Mesenteric fat pad (tissue), 1 donor: ENCODE data around the gene TEPSIN. TPM values are rescaled to one million over a fixed set of nuclear protein-coding genes. Genes with fewer than 3 reads are reported as not detected.

Experiments
- DNase-seq: peaks from one replicate; pipeline ENCODE4 v3.0.0-alpha.2; 2020; ENCODE audit warnings: low spot score
- total RNA-seq: library from RNA; stranded (reverse); fragmentation: NEBNext Ultra II Directional; extraction: Animal tissue kit (Norgen Biotek cat#: 25700); gene quantifications from one replicate; pipeline ENCODE4 v1.2.1, GENCODE V29; 2021
- donor health status: DM: yes; HTN: yes; CAD: no.

Gene TEPSIN
- total RNA-seq, 1 donor from 2014 or later = 23.1 TPM

DNA sequence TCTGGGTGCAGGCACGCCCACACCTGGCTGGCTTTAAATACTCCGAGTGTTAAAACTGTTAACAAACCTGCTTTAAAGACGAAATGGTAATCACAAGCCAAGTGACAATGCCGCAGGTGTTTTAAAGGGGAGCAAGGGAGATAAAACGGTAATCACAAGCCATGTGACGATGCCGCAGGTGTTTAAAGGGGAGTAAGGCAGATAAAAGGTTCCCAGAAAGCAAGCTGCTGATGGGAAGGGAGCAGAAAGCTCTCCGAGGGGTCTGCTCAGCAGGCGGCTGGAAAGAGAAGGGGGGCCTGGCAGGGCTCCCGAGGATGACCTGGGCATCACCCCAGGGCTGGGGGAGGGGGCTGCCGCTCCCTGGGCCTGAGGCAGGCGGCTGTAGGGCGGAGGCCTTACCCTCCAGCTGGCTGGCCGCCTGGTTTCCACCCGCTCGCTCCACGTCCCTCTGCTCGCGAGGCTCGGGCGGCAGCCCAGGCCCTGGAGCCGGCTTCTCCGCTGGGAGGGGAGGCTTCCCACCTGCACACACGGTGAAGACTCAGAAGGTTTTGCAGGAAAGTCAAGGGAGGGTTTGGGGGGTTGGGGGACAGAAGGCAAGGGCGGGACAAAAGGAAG, 12.3 kb upstream of the TEPSIN start:
- no peak for DNase-seq

GRCh38 chr17:81250286-81251093, 11.6 kb upstream of the TEPSIN start:
- no peak for DNase-seq

DNA sequence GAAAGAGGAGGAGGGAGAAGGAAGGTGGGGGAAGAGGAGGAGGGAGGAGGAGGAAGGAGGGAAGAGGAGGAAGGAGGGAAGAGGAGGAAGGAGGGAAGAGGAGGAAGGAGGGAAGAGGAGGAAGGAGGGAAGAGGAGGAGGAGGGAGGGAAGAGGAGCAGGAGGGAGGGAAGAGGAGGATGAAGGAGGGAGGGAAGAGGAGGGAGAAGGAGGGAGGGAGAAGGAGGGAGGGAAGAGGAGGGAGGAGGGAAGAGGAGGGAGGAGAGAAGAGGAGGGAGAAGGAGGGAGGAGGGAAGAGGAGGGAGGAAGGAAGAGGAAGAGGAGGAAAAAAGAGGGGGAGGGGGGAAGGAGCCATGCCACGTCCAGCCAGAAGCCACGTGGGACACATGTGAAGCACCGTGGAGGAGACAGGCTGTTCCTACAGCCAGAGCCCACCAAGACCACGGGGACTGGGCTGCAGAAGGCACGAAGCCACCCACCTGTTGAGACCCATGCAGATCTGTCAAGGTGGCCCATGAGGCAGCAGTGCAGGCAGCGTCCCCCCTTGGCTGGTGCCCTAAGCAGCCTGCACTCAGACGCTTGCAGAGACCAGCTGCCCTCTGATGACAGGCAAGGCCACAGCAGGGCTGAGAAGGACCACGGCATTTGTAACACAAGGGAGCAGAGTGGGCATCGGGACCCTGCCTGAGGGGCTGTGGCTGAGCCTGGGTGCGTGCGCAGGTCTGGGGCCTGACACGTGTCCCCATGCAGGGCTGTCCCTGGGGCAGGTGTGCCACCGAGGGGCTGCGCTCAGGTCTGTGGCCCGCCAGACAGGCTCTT, 10.6 kb upstream of the TEPSIN start:
- no peak for DNase-seq

DNA sequence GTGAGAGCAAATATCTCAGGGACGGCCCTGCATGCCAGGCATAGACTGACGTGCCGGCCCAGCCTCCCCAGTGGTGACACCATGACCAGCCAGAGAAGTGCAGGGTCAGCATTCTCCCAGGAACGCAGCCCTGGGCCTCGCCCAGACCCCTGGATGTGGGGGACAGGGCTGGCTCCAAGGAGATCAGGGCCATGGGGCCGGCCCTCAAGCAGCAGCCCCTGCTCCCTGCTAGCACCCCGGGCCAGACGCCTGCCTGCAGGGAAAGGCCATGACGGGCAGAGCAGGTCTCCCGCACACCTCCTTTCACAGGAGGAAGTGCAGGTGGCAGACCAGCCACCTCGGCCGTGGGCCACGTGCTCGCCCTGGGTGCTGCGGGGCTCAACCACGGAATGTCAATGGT, 9.8 kb upstream of the TEPSIN start:
- no peak for DNase-seq

DNA sequence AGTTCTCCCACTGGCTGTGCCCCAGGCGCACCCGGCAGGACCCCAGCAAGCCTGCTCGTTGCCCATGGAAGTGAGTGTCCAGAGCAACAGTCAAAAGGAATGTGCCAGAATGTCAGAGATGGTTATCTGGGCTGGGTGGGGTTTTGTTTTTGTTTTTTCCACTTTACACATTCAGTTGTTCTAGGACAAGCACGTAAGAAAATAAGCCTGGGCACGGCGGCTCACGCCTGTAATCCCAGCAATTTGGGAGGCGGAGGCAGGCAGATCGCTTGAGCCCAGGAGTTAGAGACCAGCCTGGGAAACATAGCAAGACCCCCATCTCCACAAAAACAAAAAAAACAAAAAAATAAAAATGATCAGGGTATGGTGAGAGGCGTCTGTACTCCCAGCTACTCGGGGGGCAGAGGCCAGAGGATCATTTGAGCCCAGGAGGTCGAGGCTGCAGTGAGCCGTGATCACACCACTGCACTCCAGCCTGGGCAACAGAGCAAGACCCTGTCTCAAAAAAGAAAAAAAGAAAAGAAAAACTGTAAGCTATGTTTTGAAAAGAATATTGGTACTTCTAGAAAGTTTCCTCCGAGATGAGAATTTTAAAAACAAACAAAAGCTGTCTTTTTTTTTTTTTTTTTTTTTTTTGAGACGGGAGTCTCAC, 8.6 kb upstream of the TEPSIN start:
- DNase-seq = no peak

DNA sequence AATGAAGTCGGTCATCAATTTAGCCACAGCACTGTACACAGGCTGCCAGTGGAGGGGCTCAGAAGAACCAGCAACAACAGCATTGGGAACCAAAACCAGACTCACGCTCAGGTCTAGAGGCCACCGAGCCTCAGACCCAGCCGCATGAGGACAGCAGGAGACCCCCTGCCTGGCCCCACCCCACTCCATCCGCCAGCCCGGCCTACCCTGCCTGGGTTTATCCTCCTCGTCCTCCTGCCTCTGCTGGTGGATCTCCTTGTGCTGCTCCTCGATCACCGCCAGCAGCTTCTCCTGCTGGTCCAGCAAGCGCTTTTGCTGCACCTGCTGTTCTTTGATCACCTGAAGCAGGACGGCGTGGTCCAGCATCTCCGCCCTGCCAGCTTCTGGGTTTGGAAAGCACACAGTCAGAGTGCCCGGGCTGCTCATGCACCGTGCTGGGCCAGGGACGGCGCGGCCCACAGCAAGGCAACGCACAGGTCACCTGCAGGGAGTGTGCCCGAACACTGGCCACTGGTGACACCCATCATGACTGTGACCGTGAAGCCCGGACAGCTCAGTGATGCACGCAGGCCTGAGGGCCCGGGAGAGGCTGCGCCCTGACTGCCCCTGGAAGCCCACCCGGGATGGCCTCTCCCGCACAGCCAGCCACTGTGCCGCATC, 8.0 kb upstream of the TEPSIN start:
- no peak for DNase-seq

DNA sequence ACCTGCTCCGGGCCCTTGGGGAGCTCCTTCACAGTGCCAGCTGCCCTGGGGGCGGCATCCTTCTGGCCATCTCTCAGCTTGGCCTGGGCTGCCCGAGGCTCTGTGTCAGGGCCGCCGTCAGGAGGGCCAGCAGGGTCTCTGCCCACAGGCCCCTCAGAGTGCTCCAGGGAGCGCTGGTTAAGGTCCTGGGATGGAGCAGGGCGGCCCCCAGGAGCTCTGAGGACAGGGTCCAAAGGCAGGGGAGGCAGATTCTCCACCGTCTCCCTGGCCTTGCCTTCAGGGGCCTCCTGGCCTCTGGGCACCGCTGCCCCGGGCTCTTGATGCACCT, 7.5 kb upstream of the TEPSIN start:
- no peak for DNase-seq

DNA sequence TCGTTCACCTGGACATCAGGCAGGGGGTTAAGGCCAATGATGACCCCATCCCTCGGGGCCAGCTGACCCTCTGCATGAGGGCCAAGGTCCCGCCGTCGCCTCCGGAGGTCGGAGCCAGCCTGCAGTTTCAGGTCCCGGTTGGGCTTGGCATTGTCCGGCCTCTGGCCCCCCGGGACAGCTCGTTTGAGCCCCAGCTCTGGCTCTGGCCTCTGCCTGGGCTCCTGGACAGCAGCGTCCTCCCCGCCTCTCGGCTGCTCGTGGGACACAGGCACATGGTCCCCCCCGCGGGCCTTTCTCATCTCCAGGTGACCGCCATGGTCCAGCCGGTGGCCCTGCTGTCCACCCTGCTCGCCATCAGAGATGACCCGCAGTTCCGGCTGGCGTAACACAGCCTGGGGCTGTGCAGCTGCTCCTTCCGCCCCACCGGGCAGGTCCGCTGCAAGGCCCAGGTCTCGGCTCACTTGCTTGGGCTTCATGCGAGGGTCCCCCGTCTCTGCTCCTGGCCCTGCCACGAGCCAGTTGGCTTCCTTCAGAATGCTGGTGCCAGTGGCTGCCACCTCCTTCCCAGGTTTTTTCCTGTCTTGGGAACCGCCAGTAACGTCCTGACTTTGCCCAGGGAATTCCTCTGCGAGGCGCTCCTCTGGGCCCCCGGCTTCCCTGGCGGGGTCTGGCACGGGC, 6.9 kb upstream of the TEPSIN start:
- no peak for DNase-seq

DNA sequence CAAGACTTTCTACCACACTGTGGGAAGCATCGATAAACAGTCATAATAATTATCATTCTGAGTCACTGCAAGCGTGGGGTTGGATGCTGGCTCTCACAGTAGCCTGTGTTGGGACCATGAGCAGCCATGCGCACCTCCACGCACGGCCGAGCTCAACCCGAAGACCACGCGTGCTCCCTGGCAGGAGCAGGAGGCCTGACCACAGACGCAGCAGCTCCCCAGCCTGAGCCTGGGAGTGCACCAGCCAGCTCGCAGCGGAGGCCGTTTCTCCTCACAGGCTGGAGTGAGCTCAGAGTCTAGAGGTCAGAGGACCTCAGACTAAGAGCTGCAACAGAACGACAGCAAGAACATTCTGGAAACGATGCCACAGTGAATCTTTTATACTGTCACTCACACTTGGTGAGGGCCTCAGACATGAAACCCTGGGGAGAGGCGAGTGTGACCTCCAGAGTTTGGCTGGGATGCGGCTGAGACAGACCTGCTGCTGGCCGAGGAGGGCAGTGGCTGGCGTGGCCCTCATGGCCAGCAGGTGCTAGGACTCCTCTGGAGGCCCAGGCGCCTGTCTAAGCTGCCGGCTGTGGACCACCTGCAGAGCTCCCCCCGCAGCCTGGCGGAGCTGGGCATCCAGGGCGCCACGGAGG, 6.3 kb upstream of the TEPSIN start:
- no peak for DNase-seq

GRCh38 chr17:81244358-81245023, 5.6 kb upstream of the TEPSIN start:
- DNase-seq = no peak

DNA sequence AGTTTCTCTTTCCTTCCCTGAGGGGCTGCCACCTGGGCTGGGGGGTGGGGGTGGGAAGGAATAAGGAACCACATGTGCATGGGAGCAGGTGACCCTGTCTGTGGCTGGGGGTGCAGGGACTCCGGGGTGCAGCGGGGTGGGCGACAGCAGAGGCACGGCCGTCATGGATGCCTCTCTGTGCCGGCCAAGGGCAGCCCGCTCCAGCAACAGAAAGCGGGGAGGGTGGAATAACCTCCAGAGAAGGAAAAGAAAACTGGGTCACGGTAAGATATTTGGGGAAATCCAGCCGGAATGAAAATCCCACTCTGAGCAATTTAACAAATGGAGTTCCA, 4.4 kb upstream of the TEPSIN start:
- no peak for DNase-seq

DNA sequence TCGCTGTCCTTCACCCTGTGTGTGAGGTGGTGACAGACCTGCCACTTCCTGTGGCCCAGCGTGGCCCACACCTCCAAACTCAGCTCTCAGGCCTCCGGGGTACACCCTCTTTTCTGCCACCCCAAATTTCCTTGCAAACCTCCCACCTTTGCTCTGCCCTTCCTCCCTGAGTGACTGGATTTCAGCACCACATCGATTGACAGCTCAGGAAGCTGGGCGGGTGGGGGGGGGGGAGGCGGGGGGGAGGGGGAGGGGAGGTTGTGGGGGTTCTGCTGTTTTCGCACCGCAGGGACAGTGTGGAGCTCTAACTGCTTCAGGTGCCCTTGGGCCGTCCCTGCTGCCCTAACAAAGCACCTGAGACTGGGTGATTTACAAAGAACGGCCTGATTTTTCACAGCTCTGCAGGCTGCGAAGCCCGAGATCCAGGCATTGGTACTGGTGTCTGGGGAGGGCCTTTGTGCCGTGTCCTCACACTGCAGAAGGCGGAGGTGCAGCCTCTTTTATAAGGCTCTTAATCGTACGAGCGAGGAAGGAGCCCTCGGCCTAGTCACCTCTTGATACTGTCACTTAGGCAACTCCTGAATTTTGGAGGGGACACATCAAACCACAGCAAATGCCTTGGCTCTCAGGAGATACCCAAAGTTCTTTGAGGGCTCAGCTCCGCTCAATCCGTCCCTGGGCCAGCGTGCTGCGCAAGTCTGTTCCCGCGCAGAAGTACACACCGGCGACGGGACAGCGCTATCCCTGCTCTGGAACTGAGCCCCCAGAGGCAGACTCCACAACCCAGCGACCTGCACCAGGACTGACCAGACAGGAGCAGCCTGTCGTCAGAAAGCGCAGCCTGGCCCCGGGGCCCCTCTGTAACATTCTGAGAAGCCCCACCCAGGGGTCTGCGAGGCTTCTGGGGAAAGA, 3.8 kb upstream of the TEPSIN start:
- DNase-seq = no peak

- DNase-seq = no peak
Observed at GRCh38 chr17:81241648-81242420, 3.0 kb upstream of the TEPSIN start.

DNA sequence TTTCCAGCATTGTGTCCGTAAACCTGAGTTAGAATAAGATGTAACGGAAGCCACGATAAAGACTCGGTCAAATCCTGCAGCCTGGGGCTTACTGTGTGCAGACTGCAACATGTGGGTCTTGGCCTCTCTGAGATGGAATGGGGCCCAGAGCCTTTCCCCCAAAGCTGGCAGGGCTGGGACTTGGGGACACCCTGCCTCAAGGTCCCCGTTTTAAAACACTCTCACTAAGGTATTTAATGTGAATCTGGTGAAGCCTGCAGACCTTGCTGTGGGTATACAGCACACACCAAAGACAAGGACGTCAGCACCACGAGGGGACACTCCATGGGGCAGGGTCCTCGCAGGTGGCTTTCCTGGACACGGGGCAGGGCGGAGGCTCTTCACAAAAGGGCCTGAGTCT, 2.3 kb upstream of the TEPSIN start:
- DNase-seq = no peak

DNA sequence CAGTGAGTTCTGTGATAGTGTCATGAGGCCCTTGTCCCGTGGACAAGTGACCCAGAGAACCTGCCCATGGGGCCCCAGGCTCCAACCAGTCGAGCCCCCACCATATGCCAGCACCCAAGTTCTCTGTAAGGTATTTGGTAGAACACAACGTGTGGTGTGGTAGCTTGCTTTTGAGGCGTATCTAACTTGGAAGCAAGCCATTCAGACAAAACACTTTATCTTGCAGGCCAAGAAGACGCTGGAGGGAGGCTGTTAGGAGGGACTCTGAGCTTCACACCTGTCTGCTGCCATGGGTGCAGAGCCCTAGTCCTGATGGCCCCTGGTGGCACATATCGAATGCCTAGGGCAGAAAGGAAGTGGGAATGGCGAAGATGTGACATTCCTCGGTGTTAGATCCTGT, 1.9 kb upstream of the TEPSIN start:
- DNase-seq = no peak

DNA sequence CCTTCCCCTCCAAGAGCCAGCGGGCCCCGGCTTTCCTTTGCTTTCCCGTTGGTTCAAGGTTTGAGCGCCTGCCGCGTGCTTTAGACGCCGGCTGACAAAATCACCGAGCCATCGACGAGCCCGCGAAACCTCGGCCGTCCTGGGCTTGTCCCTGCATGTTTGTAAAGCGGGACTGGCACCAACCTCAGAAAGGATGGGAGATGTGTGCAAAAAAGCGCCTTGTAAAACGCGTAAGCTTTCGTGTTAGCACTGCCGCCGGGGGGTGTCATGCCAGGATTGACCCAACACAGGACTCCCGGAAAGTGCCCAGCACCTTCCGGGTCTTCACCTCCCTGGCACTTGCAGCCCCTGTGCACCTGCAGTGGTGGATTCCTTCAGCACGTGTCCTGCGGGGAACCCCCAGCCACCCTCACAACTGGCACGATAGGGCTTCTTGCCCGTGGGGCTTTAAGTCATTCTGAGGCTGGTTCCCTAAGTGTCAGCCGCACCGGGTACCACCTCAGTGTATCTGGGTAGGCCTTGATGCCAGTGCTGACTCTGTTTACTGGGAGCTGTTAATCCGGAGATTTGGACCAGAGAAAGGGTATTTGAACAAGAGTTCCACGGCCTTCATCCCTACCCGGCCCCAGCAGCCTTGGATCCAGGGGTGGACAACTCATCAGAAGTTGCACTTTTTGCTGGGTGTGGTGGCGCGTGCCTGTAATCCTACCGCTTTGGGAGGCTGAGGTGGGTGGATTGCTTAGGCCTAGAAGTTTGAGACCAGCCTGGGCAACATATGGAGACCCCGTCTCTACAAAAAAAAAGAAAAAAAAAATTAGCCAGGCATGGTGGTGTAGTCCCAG, 1.1 kb upstream of the TEPSIN start:
- DNase-seq = no peak

- no peak for DNase-seq
Observed at GRCh38 chr17:81238490-81238814, 403 bp downstream of the TEPSIN start.
